ENCODE data around the gene ZBTB4.
"Not testable (repeated sequence)": the region's sequence is repeated elsewhere in the genome, so short reads cannot be mapped to it uniquely, and the experiment has no call there.

Gene ZBTB4

DNA sequence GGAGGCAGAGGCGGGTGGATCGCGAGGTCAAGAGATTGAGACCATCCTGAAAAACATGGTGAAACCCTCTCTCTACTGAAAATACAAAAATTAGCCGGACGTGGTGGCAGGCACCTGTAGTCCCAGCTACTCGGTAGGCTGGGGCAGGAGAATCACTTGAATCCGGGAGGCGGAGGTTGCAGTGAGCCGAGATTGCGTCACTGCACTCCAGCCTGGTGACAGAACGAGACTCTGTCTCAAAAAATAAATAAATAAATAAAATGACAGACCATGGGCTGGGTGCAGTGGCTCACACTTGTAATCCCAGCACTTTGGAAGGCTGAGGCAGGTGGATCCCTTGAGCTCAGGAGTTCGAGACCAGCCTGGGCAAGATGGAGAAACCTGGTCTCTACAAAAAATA lies 9.6 kb downstream of the ZBTB4 start:
- DNase-seq = not testable (repeated sequence)

DNA sequence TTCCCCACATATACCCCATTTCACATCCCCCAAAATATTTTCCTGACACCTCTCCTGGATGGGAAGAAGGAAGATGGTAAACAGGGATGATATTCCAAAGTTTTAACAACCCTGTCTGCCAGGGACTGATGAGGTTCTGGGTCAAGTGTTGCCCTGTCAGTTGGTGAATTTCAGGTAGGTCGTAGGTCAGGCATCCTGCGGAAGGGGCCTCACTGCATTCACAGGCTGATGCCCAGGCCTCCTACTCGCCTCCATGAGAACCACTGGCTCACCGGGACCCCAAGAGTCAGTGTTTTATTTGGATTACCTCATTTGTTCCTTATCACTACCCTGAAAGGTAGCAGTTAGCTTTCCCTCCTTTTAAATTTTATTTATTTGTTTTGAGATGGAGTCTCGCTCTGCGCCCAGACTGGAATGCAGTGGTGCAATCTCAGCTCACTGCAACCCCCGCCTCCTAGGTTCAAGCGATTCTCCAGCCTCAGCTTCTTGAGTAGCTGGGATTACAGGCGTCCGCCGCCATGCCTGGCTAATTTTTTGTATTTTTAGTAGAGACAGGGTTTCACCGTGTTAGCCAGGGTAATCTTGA lies 10.5 kb downstream of the ZBTB4 start:
- no peak for DNase-seq

DNA sequence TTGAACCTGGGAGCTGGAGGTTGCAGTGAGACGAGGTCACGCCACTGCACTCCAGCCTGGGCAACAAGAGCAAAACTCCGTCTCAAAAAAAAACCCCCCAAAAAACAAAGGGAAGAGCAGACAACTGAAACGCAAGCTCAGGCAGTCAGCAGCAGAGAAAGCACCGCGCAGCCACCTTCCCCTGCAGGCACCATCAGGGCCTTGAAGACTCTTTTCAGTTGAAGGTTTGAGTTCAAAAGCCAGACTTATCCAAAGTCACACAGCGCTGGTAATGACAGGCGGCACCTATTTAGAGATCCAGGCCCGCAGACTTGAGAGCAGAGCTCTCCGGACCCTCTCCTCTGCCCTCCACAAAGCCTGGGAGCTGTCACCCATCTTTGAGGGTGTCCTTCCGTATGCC lies 11.1 kb downstream of the ZBTB4 start:
- no peak for DNase-seq

- no peak for DNase-seq
Observed at GRCh38 chr17:7467498-7467897, 11.9 kb downstream of the ZBTB4 start.

- no peak for DNase-seq
Observed at GRCh38 chr17:7466639-7467341, 12.6 kb downstream of the ZBTB4 start.

DNA sequence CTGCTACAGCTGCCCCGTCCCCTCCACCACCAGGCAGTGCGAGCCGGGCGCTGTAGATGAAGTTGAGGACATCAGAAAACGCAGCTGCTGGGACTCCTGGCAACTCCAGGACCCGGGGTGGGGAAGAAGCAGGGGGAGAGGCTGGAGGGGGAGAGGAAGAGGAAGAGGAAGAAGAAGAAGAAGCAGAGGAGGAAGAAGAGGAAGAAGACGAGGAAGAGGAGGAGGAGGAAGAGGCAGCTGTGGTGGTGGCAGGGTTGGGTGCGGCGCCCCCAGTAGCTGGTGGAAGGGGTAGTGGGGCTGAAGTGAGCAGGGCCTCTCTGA lies 13.2 kb downstream of the ZBTB4 start:
- DNase-seq = no peak

DNA sequence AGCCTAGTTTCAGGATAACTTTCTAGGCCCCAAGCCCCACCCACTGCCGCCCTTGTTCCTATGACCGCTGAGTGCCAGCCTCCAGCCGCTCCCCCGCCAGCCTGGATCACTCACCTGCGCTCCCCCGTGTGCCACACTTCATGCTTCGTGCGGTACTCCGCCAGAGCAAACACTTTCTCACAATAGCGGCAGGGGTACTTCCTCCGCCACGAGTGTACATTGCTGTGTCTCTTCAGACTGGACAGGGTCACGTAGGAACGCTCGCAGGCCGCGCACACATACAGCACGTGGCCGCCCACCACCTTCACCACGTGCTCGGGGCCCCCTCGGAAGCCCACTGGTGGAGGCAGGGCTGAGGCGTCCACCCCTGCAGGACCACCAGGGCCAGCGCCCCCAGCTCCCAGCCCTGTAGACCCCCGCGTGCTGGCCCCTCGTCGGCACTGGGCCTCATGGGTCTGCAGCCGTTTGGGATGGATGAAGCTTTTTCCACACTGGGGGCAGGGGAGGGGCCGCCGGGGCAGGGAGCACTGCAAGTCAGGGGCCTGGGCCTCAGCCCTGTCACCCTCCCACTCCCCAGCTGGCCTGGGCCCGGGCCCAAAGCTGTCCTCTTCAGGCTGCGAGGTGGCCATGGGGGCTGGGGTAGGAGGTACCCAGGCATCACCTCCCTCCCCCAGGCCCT lies 13.7 kb downstream of the ZBTB4 start:
- no peak for DNase-seq

- no peak for DNase-seq
Observed at GRCh38 chr17:7464081-7464480, 15.3 kb downstream of the ZBTB4 start.

DNA sequence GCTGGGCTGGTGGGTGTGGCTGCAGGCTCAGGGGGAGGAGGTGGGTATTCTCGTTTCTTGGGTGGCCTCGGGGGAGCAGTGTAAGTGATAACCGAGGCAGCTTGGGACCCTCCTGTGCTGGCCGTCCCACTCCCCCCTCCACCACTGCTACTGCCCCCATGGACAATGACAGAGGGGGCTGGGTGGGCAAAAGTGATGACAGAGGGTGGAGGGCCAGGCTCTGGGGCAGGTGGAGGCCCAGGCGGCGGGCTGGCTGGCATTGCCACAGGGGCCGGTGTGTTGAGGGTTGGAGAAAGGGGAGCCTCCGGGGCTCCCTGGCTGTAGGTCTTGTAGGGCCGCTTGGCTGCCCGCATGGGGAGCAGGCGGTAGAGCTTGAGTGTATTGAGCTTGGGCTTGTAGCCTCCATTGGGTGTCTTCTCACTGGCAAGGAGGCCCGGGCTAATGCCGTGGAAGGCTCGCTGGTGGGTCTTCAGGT lies 16.0 kb downstream of the ZBTB4 start:
- DNase-seq = no peak

GRCh38 chr17:7462474-7463371 lies 16.7 kb downstream of the ZBTB4 start:
- DNase-seq = no peak

DNA sequence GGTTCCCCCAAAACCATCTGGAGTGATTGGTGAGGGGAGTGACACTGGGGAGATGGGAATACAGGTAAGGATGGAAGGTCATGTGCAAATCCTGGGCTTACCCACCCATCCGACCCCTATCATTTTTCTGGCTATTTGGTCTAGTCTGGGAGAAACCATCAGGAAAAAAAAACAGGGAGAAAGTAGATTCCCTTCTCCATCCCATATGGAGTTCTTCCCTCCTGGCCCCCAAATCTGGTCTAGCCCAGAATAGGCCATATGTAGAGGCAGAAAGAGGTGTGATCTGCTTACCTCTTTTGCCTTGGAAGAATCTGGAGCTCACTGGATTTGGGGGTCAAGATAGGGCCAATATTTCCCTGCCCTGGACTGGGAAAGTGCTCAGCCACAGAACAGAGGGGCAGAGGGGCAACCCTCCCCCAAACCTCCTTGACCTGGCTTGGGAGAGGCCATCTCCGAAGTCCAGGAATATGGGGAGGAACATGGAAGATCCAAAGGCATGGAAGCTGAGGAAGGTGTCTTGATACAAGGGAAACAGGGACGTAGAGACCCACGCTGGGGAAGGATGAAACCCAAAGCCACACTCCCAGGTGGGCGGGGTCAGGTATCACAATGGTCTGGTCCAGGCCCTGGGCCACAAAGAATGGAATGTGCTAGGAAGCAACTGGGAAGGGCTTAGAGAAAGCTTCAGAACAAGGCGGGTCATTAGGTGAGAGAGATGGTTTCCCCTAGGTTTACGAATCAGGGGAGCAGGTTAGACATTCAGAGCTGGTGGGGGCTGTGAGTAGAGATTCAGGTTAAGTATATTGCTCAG lies 18.4 kb downstream of the ZBTB4 start:
- DNase-seq = no peak

- no peak for DNase-seq
Observed at GRCh38 chr17:7459961-7460545, 19.4 kb downstream of the ZBTB4 start.

- no peak for DNase-seq
Observed at GRCh38 chr17:7448461-7448860, 31.0 kb downstream of the ZBTB4 start.

DNA sequence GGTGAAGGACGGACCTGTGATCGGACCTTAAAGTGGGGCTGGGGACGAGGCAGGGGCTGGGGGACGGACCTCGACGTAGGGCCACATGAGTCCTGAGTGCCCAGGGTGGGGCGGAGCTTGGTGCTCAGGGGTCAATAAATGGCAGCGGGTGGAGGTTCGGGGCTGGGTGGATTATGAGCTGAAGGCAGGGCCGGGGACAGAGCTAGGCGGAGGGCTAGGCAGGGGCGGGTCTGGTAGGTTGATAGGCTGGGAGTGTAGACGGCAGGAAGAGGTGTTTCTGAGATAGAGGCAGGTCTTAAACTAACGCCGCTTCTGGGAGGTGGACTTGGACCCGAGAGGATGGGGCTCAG lies 33.8 kb downstream of the ZBTB4 start:
- DNase-seq = peak; percentile 96

DNA sequence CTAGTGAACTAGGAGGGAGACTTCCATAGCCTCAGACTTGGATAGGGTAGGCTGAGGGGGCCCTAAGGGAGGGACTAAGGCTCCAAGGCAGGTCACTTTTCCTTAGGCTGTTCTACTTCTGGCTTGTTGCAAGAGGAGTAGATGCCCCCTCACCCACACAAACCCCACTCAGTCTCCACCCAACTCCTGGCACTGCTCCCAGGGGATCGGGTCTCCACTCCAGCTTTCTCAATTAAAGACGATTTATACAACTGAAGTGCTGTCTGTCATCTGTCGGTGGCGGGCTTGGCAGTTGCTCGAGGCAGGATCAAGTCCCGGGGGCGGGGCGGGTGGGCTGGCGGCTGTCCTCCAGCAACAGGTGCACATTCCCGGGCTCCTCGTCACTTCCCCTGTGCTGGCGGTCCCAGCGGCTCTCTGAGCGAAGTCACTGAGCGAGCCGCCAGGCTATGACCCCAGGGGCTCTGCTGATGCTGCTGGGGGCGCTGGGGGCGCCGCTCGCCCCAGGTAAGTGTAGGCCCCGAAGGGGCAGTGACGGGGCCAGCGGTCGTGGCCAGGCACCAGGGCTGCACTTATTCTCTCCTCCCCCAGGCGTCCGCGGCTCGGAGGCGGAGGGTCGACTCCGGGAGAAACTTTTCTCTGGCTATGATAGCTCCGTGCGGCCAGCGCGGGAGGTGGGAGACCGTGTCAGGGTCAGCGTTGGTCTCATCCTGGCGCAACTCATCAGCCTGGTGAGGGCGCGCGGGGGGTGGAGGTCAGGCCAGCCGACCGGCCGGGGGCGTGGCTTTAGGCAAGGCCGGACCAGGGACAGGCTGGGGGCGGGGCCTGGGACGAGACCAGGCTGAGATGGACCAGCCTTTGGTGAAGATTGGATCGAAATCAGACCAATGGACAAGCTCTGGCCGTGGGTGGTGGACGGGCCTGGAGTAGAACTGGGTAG lies 34.5 kb downstream of the ZBTB4 start, which contains the start of gene CHRNB1:
Gene CHRNB1 (plus strand): TSS at position 380 of the 937 bp plus-strand sequence. CDS start 67 bp downstream, at position 447.
- peak; percentile 97 for DNase-seq

- DNase-seq = no peak
Observed at GRCh38 chr17:7443499-7444485, 35.6 kb downstream of the ZBTB4 start.

DNA sequence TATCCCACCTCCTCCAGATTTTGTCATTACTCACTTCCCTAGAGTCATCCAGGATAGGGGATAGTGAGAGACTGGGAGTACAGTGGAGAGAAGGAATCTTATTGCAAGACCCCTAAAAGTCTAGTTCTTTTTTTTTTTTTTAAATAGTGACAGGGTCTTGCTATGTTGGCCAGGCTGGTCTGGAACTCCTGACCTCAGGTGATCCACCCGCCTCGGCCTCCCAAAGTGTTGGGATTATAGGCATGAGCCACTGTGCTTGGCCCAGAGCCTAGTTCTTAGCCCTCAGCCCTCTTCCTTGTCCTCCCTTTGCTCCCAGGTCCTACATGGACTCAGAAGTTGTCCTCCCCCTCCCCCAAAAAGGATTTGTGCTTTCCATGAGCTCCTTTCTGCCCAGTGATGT lies 37.3 kb downstream of the ZBTB4 start:
- no peak for DNase-seq

- DNase-seq = peak; percentile 64
Observed at GRCh38 chr17:7441266-7441665, 38.2 kb downstream of the ZBTB4 start.

DNA sequence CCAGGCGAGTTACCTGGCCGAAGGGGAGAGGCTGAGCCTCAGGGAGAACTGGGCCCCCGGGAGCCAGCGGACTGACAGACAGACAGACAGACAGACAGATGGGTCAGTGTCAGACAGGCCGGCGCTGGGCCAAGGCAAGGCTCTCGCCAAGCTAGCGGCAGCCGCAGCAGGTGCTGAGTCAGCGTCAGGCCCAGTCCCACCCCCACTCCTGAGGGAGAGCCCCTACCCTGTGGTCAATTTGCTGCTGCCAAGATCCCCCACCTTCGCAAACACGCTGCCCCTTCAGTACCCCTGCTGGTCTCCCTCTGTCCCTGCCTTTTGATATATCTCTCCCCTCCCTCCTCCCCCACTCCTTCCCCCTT lies 38.6 kb downstream of the ZBTB4 start:
- DNase-seq = peak; percentile 80
